ENCODE data around the gene CLMN. TPM values are rescaled to one million over a fixed set of nuclear protein-coding genes. Genes with fewer than 3 reads are reported as not detected.

CLMN gene
- total RNA-seq, 1 donor from 2014 or later, result 9.6 TPM

DNA sequence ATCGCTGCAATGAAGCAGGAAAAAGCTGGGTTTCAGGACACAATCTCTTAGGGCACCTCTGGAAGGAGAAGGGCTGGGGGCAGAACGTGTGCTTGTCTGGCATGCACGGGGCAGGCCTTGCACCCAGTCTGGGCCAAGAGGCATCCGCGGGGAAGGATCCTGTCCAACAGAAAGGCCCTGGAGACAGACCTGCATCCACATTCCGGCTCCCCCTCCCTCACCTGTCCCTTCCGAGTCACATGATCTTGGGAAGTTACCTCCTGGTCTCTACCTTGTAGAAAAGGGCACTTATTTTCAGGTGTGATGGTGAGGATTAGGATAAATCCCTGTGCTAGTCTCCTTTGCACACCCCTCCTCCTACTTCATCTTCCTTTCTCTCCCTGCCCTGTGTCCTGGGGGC lies 25.4 kb downstream of the CLMN start:
- H3K4me3 ChIP-seq (ENCODE audit: low read depth, low read length), result no peak overlapping the region
- no peak for DNase-seq (ENCODE audit: low read depth)
- TF ChIP-seq CTCF (conservative IDR thresholded peaks at IDR 0.05; ENCODE audit: low read depth, low read length), result no peak

GRCh38 chr14:95293449-95293848 lies 26.3 kb downstream of the CLMN start:
- TF ChIP-seq CTCF (conservative IDR thresholded peaks at IDR 0.05; ENCODE audit: low read depth, low read length), result no peak
- no peak for DNase-seq (ENCODE audit: low read depth)
- H3K4me3 ChIP-seq (ENCODE audit: low read depth, low read length), result no peak overlapping the region

DNA sequence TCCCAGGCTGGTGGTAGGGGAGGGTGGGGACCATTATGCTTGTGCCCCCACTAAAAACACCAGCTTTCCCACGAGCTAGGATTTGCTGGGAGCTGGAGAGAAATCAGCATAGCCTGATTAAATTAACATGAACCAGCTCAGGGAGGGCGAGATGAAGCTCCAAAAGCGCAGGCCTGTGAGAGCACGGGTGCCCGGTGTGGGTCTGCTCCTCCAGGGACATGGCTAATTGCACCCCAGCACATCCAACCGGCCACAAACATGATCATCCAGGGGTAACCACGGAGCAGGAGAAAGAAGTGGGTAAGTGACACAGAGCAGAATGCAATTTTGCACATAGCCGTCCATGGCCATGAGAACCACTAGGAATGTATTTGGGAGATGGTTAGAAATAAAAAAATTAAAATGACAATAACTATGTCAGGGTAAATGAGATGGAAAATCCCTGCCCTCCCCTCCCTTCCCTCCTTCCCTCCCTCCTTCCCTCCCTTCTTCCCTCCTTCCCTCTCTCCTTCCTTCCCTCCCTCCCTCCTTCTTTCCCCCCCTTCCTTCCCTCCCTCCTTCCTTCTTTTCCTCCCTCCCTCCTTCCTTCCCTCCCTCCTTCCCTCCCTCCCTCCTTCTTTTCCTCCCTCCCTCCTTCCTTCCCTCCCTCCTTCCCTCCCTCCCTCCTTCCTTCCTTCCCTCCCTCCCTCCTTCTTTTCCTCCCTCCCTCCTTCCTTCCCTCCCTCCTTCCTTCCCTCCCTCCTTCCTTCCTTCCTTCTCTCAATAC lies 26.9 kb downstream of the CLMN start:
- no peak overlapping the region for H3K4me3 ChIP-seq (ENCODE audit: low read depth, low read length)
- DNase-seq (ENCODE audit: low read depth), result no peak
- no peak for TF ChIP-seq CTCF (conservative IDR thresholded peaks at IDR 0.05; ENCODE audit: low read depth, low read length)

- TF ChIP-seq CTCF (conservative IDR thresholded peaks at IDR 0.05; ENCODE audit: low read depth, low read length), result no peak
- no peak overlapping the region for H3K4me3 ChIP-seq (ENCODE audit: low read depth, low read length)
- DNase-seq (ENCODE audit: low read depth), result peak; percentile 44
Measured at GRCh38 chr14:95291859-95292542, 27.7 kb downstream of the CLMN start.

DNA sequence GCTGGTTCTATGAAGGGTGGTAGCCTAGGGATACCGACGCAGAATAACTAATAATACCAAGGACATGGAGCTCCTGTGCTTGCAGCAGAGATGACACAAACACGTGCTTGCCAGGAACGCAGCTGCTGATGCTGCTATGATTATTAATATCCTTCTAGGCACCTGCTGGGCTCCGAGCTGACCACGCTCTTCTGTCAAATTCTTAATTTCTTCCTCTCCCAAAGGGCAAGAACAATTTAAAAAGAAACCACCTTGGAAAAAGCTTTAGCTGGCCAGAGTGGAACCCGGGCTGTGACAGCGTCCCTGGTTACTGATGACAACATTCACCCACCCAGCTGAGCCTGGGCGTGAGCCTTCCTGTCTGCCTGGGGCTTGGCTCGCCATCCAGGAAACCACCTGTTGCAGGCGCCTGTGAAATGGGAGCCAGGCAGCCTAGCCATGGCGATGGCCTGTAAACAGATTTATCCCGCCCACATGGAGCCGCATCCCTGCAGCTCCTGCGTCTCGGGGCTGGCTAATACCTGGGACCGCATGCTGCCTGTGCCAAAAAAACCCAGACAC lies 28.8 kb downstream of the CLMN start:
- TF ChIP-seq CTCF (conservative IDR thresholded peaks at IDR 0.05; ENCODE audit: low read depth, low read length), result no peak
- no peak for DNase-seq (ENCODE audit: low read depth)
- no peak overlapping the region for H3K4me3 ChIP-seq (ENCODE audit: low read depth, low read length)

GRCh38 chr14:95290021-95290420 lies 29.7 kb downstream of the CLMN start:
- TF ChIP-seq CTCF (conservative IDR thresholded peaks at IDR 0.05; ENCODE audit: low read depth, low read length), result no peak
- H3K4me3 ChIP-seq (ENCODE audit: low read depth, low read length), result no peak overlapping the region
- no peak for DNase-seq (ENCODE audit: low read depth)
